HepG2 (cell line): Measurements from ENCODE around the gene CXCL17. TPM values are rescaled to one million over a fixed set of nuclear protein-coding genes. Genes with fewer than 3 reads are reported as not detected.
A peak's percentile ranks its signal among the peaks of the same experiment; 100 is the strongest.

ENCODE experiments used
- ATAC-seq: fragments of 200-7000 bp; cut with Tn5 transposase; 3 replicates; pipeline ENCODE4 v1.9.1; 2020; ENCODE audit warnings: mild to moderate bottlenecking, moderate library complexity
- BruUV-seq: library from RNA; stranded (reverse); fragments of 400-500 nt; replicated peaks from 2 replicates; lab custom pipeline; 2021; lab: Mats Ljungman, UMichigan
- CTCF ChIA-PET: fragments of 300-600 bp; formaldehyde crosslinking; extraction: SDS; loops from one replicate; lab custom pipeline; 2021; ENCODE audit warnings: low total read pairs, inconsistent platforms, low intra/inter-chr PET ratio; lab: Yijun Ruan, JAX
- POLR2A ChIA-PET: fragments of 350-600 bp; sonication (Branson Sonifier 250); formaldehyde crosslinking; loops from one replicate; lab custom pipeline; 2020; ENCODE audit warnings: antibody characterized with exemption, inconsistent platforms; lab: Yijun Ruan, JAX
- DNase-seq: peaks from one replicate; pipeline ENCODE4 v3.0.0-alpha.2; 2015; ENCODE audit warnings: low spot score
- FAIRE-seq: peaks from 3 replicates; lab custom pipeline; 2011; peaks lifted over from hg19 to GRCh38; lab: Jason Lieb, UNC
- H2AFZ ChIP-seq: one replicate; pipeline ENCODE4 v1.6.1; 2011; ENCODE audit warnings: low read length, inconsistent platforms
- H3K27ac ChIP-seq: fragments of 300-600 bp; 3 replicates; pipeline ENCODE4 v1.8.0; 2011; ENCODE audit warnings: mixed run types, mild to moderate bottlenecking, mixed read lengths, low read length, inconsistent platforms; ENCODE audit not compliant: insufficient read depth; ENCODE audit errors: extremely low read length
- H3K27me3 ChIP-seq, 2 experiments: fragments of 200-600 bp in 1 of 2; 2 replicates in 1 of 2; 3 replicates in 1 of 2; pipeline versions ENCODE4 v1.6.0 to v1.8.0; 2011; ENCODE audit warnings: low read length in 2 of 2, mild to moderate bottlenecking in 2 of 2, moderate library complexity in 2 of 2, inconsistent platforms in 1 of 2; ENCODE audit not compliant: insufficient read depth in 2 of 2, control insufficient read depth in 1 of 2
- H3K36me3 ChIP-seq, 2 experiments: fragments of 200-600 bp in 1 of 2; replicated peaks in 1 of 2; 2 replicates in 1 of 2; 3 replicates in 1 of 2; pipeline versions ENCODE4 v1.5.1 to v1.8.0; 2011; ENCODE audit warnings: low read length in 2 of 2, inconsistent platforms in 1 of 2; ENCODE audit not compliant: insufficient read depth in 2 of 2, control insufficient read depth in 1 of 2
- H3K4me1 ChIP-seq: 2 replicates; pipeline ENCODE4 v1.5.1; 2012; ENCODE audit warnings: low read length, inconsistent platforms; ENCODE audit not compliant: insufficient read depth
- H3K4me2 ChIP-seq: 2 replicates; pipeline ENCODE4 v1.6.0; 2011; ENCODE audit warnings: low read depth, low read length, inconsistent platforms
- H3K4me3 ChIP-seq, 3 experiments: fragments of 200-600 bp in 1 of 3; sonication (generic), shearing (Covaris generic) in 1 of 3; replicated peaks in 1 of 3; 2 replicates each; pipeline ENCODE4 v1.5.1; 2011 to 2016; ENCODE audit warnings: low read length in 3 of 3, inconsistent platforms in 2 of 3, low read depth in 2 of 3, mild to moderate bottlenecking in 2 of 3, control low read depth in 1 of 3, mixed read lengths in 1 of 3; ENCODE audit not compliant: insufficient read depth in 1 of 3
- H3K79me2 ChIP-seq: one replicate; pipeline ENCODE4 v1.6.1; 2011; ENCODE audit warnings: low read length, inconsistent platforms; ENCODE audit not compliant: insufficient read depth
- H3K9ac ChIP-seq: 2 replicates; pipeline ENCODE4 v1.6.0; 2011; ENCODE audit warnings: mild to moderate bottlenecking, low read depth, low read length, inconsistent platforms; ENCODE audit not compliant: insufficient read depth
- H3K9me3 ChIP-seq: 2 replicates; pipeline ENCODE4 v1.5.1; 2012; ENCODE audit warnings: mild to moderate bottlenecking, low read length
- H4K20me1 ChIP-seq: 2 replicates; pipeline ENCODE4 v1.6.0; 2011; ENCODE audit warnings: inconsistent platforms, mild to moderate bottlenecking, low read length, moderate library complexity; ENCODE audit not compliant: insufficient read depth
- CEBPB ChIP-seq: IDR thresholded peaks from 2 replicates; pipeline ENCODE4 v1.6.1; 2011; ENCODE audit warnings: low read depth, low read length, improper control_type of control experiment, borderline replicate concordance
- DMTF1 ChIP-seq: sonication (generic); formaldehyde crosslinking; IDR thresholded peaks from 2 replicates; pipeline ENCODE4 v1.4.0; 2020; ENCODE audit warnings: mild to moderate bottlenecking, missing genetic modification reagents
- HNRNPK ChIP-seq: fragments of 200-400 bp; formaldehyde crosslinking; IDR thresholded peaks from 2 replicates; pipeline ENCODE4 v1.6.1; 2018; ENCODE audit warnings: low read length, low read depth, moderate library complexity, mild to moderate bottlenecking; ENCODE audit not compliant: poor library complexity, severe bottlenecking
- MAFF ChIP-seq: IDR thresholded peaks from 2 replicates; pipeline ENCODE4 v1.6.1; 2011; ENCODE audit warnings: low read depth, low read length, improper control_type of control experiment
- MAFK ChIP-seq, 2 experiments: IDR thresholded peaks in 1 of 2; conservative IDR thresholded peaks in 1 of 2; 2 replicates each; pipeline ENCODE4 v1.6.1; 2011; ENCODE audit warnings: improper control_type of control experiment in 2 of 2, low read length in 2 of 2
- SKIL ChIP-seq: sonication (generic); formaldehyde crosslinking; IDR thresholded peaks from 2 replicates; pipeline ENCODE4 v1.8.0; 2022; ENCODE audit warnings: missing genetic modification reagents, mild to moderate bottlenecking, moderate library complexity, borderline replicate concordance
- SP1 ChIP-seq, 2 experiments: fragments of 450-650 bp in 1 of 2; sonication (generic) in 1 of 2; formaldehyde crosslinking in 1 of 2; IDR thresholded peaks; 2 replicates each; pipeline versions ENCODE4 v1.4.0 to v1.6.1; 2016 to 2020; ENCODE audit warnings: missing genetic modification reagents in 1 of 2
- ZBTB26 ChIP-seq: IDR thresholded peaks from 2 replicates; pipeline ENCODE4 v1.6.1; 2016; ENCODE audit warnings: missing compliant biosample characterization, missing genetic modification reagents, borderline replicate concordance
- ZNF264 ChIP-seq: sonication (generic); formaldehyde crosslinking; IDR thresholded peaks from 2 replicates; pipeline ENCODE4 v1.4.0; 2020; ENCODE audit warnings: missing genetic modification reagents
- ZNF839 ChIP-seq: sonication (generic); formaldehyde crosslinking; IDR thresholded peaks from 2 replicates; pipeline ENCODE4 v1.4.0; 2020; ENCODE audit warnings: missing genetic modification reagents, mild to moderate bottlenecking, borderline replicate concordance
- WGBS: methylation state at CpG from one replicate; pipeline ENCODE4 v1.1.6; 2017; ENCODE audit warnings: low lambda C conversion rate; 5-methylcytosine and 5-hydroxymethylcytosine counted together
- in situ Hi-C: cut with HindIII; loops from 2 replicates; pipeline ENCODE4 v1.10.0; 2017; ENCODE audit warnings: low pct_unique_long_range_greater_than_20kb; ENCODE audit not compliant: extremely low pct_ligation_motif_present
- intact Hi-C: fragments of 100-400 bp; cut with micrococcal nuclease; formaldehyde crosslinking; loops from one replicate; pipeline ENCODE4 v1.10.0; 2022; ENCODE audit not compliant: unreplicated experiment
- polyA plus RNA-seq, 8 experiments: library from polyadenylated mRNA; depleted of rRNA in 3 of 8; stranded (reverse) in 7 of 8; unstranded in 1 of 8; fragments of >200 nt; fragmentation: Illumina TruSeq in 4 of 8; extraction: Trizol in 4 of 8; gene quantifications; 2 replicates each; pipeline versions ENCODE4 v1.2.1 to v1.2.3, GENCODE V29; 2011 to 2016; ENCODE audit warnings: low read depth in 4 of 8, missing spikeins in 1 of 8, mixed read lengths in 1 of 8; ENCODE audit not compliant: insufficient read depth in 1 of 8
- total RNA-seq, 5 experiments: library from RNA; depleted of rRNA; stranded (reverse); fragments of >200 nt; fragmentation: Illumina TruSeq; extraction: Trizol; gene quantifications; 2 replicates each; pipeline ENCODE4 v1.2.3, GENCODE V29; 2016; ENCODE audit warnings: low read depth in 1 of 5

CXCL17 gene
- total and polyA plus RNA-seq, 2 of the 13 experiments (the other 11 are each of a cell fraction or from before 2014, with no cell fraction given) = 0.12 TPM; not detected in 1

GRCh38 chr19:42488783-42489521 lies 46.2 kb upstream of the CXCL17 start (continued):
- TF ChIP-seq SKIL (CRISPR knock-in tag) (no peak), ZNF264 (CRISPR knock-in tag) (no peak), CEBPB (peak; percentile 79), ZBTB26 (CRISPR knock-in tag) (no peak), HNRNPK (no peak)

- intact Hi-C loops = loop anchor here (1.0 kb wide), 1 partner anchor 10 kb away; no protein-coding TSS in a partner anchor
- H3K4me1 ChIP-seq = peaks cover 95% of the 10 kb centered on the region
- in situ Hi-C loops = no loop called here
- no peaks in the 10 kb centered on the region for H3K36me3 ChIP-seq
- POLR2A ChIA-PET = interaction anchor here (1.0 to 3.7 kb wide), 4 partner anchors 9 to 42 kb away, joined by 3 to 41 read pairs (median 8); partner anchors contain the start of gene CEACAM1
- no peak overlapping the region for H2AFZ ChIP-seq
- WGBS = 89% methylated on average over 3 of the region's 3 CpGs
- H3K4me3 ChIP-seq = no peak overlapping the region
- no peaks in the 10 kb centered on the region for H4K20me1 ChIP-seq
- FAIRE-seq (no peak), DNase-seq (no peak), ATAC-seq (no peak)
- peak; percentile 33; the same call in 1 of the 2 replicates for TF ChIP-seq MAFF
- no peak for TF ChIP-seq SP1 (IDR thresholded peaks at IDR 0.05)
- TF ChIP-seq SP1 (CRISPR knock-in tag; IDR thresholded peaks at IDR 0.05) = no peak
- peak; percentile 35 to 54; a peak in 3 of 4 replicates for TF ChIP-seq MAFK (conservative IDR thresholded peaks at IDR 0.05 in 1 of 2, IDR thresholded peaks at IDR 0.05 in 1 of 2; ENCODE audit: low read length in 2 of 2)
- no peak for TF ChIP-seq ZNF839 (CRISPR knock-in tag)
- TF ChIP-seq DMTF1 (CRISPR knock-in tag) = no peak
- peak overlapping the region; percentile 96 for H3K27ac ChIP-seq
- CTCF ChIA-PET = no interaction called here
- H3K9ac ChIP-seq = peak overlapping the region; percentile 52; the same call in 1 of the 2 replicates
- H3K79me2 ChIP-seq = no peaks in the 10 kb centered on the region
- H3K27me3 ChIP-seq = no peaks in the 10 kb centered on the region
- H3K9me3 ChIP-seq = no peaks in the 10 kb centered on the region
- H3K4me2 ChIP-seq = peak overlapping the region; percentile 70; the same call in 1 of the 2 replicates
- BruUV-seq = no TSS peak
These were observed 45.0 kb upstream of the CXCL17 start for GRCh38 chr19:42487798-42488178.
